ENCODE data around the gene LMO4.

Gene LMO4

DNA sequence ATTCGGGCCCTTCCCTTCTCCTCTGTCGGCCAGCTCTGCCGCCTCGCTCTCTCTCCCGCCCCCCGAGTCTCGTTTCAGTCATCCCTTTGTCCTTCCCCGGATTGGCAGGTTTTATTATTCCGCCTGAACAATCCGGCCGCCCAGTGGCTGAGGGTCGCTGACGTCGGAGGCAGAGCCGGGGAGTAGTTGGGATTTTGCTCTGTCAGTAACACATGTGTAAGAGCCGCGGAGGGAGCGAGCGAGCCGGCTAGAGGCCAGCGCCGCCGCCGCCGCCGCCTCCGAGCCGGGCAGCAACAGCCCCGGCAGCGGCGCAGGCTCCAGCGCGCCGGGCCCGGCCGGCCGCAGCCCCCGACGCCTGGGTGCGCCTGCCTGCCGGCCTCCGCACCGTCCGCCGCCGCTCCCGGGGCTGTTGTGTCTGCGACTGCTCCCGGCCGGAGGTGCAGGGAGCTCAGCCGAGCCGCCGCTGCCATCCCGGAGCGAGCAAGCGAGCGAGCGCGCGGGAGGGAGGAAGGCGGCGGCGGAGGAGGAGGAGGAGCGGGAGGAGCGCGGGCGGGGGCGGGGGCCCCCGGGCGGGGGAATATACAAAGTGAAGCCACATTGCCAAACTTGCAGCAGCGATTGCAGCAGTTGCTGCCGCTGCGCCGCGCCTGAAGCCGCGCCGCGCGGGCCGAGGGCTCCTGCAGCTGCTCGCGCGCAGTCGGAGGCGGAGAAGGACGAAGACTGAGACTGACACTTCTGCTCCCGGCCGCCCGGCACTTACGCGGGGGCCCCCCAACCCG, at the start of gene LMO4:
LMO4 (plus strand) TSS at position 609 of the 779 bp plus-strand sequence. CDS start 3,136 bp downstream, outside the sequence.
- DNase-seq: peak; percentile 91

DNA sequence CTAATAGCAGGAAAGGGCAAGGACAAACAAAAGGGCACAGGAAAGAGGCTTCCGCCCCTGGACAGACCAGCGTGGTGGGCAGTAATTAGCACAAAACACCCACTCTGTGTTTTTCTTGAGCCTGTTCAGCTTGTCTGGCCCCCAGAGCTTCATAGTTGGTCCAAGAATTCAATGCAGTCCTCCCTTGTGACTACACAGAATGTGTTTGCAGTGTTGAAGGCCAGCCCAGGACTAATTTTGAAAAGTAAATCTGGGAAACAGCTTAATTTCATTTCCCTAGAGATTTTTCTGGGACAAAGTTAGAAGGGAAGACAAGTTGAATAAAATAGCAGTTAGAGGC, 49.2 kb upstream of the LMO4 start:
- DNase-seq: no peak

DNA sequence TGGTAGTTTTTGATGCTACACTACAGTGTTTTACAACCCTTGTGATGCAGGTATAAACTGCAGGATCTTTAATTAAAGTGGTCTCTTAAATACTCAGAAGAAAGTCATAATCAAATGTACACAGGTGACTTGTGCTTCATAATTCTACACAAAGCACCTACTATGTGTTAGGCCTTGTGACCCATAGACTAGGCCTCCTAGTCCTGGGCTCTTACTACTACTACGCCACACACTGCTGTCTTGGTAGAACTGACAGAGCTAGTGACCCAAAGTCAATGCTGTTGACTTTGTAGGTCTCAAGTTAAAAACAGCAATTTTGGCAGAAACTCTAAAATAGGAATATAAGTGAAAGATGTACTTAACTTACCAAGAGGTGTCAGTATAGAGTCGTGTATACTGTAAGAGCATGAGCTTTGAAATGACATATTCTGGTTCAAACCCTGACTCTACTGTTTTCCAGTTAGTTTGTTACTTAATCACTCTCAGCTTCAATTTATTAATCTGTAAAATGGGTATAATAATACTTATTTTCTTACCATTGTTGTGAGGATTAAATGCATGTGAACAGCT, 48.6 kb upstream of the LMO4 start:
- no peak for DNase-seq

DNA sequence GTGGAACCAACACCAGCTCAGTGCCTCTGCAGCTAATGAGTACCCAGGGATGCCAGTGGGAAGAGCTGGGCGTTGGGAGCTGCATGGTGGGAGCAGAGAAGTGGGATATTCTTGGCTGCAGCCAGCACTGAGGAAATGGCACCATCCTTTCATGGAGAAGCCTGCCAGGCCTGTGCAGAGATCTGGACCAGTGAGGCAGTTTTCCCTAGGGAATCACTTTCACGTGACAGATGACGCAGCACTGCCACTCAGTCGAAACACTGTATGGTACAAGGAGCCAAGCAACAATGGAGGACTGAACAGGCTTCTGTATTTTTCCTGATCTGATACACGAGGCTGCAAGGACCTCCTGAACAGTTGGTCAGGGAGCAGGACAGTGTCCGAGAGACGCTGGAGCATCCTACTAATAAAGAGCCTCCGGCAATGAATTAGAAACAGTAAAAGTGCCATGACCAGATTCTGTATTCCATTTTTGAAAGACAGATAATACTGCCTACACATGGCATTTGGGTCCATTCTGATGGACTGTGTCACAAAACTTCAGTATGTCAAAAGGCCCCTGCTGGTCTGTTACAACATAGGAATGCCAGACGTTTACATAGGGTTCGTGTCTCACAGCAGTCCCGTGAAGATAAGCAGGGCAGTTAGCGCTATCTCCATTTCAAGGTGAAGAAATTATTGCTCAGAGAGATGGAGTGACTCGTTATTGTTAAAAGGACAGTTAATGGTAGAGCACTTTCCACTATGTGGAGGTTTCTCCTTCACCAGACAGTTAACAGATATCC, 44.0 kb upstream of the LMO4 start:
- DNase-seq: no peak

- no peak for DNase-seq
Measured at GRCh38 chr1:87291107-87291506, 37.6 kb upstream of the LMO4 start.

DNA sequence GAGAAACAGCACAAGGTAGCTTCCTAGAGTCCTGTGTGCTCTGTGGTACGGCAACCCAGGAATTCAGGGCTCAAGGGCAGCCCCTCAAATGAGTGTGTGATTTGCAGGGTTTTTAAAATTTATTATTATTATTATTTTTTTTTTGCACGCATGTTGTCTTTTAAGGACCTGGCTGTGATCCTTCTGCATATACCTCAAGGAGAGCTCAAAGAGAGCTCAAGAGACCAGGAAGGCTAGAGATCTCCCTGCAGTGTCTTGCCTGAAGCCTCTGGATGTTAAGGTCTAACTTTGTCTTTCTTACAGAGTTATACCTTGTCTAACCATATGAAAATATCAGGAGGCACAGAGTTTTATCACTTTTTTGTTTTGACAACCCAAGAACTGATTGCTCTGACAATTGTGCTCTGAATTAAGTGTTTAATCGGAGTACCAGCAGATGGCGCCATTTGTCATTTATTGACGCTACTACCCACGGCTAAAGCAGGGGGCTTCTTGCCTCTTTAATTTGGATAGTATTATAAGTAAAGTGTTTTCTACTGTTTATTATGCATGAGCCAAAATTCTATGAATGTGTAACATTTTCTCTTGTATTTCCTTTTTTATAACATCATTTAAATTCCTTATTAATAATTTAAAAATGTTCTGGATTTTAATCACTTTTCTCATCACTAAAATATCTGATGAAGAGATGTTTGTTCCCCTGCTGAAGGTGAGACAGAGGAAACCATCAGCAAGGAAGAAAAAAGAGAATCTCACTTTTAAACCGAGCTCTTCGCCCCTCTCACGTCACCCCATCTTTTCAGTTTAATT, 35.8 kb upstream of the LMO4 start:
- peak; percentile 70 for DNase-seq

DNA sequence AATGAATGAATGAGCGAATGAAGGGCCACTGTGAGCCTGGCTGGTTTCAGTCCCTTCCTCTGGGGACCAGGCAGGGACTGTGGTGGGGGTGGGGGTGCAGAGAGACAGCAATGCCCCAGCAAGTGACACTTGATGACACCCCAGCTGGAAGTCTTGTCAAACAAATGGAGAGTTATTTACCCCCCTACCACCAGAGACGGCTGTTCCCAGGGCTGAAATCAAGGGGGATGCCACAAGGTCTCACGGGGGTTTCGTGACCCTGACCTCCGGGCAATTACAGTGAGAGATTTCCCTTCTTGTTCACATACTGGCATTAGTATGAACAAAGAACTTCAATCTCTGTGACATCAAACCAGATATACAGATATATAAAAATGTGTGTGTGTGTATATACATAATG, 34.0 kb upstream of the LMO4 start:
- no peak for DNase-seq

GRCh38 chr1:87295445-87296110, 33.1 kb upstream of the LMO4 start:
- DNase-seq: no peak

DNA sequence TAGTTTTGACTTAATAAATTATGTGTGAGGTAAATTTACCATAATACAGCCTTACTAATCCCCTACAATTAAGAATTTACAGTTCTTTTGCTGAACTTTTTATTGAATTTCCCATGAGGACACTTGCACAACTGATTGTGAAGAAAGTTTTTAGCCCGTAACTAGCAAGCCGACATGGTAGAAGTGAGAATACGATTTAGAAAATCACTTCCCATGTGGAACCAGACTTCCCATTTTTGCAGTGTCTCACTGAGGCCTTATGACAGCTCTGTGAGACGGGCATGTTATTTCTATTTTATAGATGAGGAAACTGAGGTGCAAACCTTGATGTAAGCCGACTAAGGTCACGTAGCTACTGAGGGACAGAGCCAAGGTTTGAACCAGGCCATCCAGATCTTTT, 32.5 kb upstream of the LMO4 start:
- no peak for DNase-seq

DNA sequence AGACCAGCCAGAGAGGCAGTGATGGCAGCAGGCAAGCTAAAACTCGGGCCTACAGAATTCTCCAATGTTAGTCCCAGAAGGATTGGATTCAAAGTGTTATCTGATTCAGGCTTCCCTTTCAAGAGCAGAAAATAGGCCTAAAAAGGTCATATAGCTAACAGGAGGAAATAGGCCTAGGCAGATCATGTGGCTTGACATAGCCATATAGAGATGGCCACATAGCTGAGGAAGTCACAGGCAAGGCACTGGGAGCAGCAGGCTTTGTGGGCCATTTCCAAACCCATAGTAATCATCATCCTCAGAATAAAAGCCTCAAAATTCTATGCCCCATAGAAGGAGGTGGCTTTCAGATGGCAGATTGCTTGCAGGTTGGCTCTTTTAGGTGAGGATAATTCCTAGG, 29.0 kb upstream of the LMO4 start:
- DNase-seq: no peak

- no peak for DNase-seq
Measured at GRCh38 chr1:87300628-87301027, 28.1 kb upstream of the LMO4 start.

DNA sequence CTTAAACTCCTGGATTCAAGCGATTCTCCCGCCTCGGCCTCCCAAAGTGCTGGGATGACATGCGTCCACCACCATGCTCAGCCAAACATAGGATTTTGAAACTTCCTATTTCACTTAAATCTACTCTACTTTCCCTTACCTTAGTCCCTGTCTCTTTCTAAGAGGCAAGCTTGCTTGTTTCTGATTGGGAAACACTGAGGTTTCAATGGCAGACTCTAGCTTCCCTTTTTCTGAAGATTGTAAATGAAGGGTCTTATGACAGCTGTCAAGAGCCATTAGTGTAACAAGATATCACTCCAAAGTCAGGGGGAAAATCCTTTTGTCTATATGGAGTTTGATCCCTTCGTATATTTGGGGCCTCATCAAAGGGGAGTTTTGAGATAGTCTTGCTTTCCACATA, 23.5 kb upstream of the LMO4 start:
- no peak for DNase-seq

GRCh38 chr1:87305762-87306161, 22.9 kb upstream of the LMO4 start:
- no peak for DNase-seq

DNA sequence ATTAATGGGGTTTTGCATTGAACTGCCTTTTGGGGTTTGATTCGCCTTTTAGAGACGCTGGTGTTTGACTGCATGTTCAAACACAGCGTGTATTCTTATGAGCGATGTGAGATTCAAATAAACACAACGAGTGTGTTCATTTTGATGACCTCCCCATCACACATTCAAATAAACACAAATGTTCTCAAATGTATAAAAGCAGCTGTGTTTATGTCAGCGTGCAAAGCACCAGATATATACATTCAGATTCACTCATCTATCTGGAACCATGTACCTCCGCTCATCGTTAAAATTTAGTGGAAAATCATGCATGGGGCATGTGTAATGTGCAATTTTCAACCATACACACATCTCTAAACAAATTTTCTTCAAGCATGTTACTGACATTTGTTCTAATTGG, 21.4 kb upstream of the LMO4 start:
- no peak for DNase-seq

DNA sequence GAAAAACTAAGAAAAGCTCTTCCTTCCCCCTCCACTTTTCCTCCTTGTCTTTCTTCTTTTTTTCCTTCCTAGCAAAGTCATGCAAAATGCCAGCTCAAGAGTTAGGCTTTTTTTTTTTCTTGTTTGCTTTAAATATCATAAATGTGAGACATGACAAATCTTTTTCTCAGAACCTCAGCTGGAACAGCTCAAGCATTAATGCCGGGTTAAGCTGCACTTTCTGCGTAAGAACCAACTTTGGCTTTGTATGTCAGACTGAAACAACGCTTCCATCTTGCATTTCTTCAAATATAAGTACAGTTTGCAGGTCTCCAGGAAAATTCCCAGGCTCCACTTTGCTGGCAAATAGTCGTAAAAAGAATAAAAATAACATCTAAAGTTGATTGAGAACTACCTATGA, 20.7 kb upstream of the LMO4 start:
- no peak for DNase-seq

GRCh38 chr1:87314091-87314490, 14.6 kb upstream of the LMO4 start:
- DNase-seq: no peak

- no peak for DNase-seq
Measured at GRCh38 chr1:87318056-87318650, 10.5 kb upstream of the LMO4 start.

GRCh38 chr1:87318806-87319205, 9.9 kb upstream of the LMO4 start:
- DNase-seq: no peak

DNA sequence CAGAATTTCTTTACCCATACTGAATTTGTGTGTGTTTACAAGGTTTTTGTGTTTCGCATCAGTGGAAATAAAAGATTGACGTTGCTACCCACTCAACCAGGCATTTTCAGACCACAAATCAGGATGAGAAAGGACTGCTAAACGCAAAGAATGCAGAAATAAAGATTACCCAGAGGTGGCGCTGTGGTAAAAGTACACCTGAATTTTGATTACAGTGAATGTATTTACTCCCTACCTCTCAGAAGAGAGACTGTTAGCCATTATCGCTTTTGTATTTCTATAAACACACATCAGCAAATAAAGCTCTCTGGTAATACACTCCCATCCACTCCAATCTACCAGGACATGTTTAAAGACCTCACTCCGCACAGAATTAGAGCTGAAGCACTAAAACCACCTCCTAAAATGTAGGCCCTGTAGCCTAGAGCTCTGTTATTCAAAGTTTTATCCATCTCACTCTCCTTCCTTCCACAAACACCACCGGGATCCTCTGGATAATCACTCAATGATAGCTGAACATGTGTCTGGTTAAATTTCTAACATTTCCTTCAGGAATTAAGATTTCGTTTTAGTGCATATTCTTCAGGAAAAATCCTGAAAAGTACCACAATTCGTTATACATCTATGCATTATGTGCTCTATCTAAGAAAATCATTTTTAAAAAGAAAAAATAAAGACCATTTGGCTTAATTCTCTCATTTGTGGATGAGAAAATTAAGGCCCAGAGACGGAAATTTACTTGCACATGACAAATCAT, 2.5 kb upstream of the LMO4 start:
- DNase-seq: peak; percentile 48

DNA sequence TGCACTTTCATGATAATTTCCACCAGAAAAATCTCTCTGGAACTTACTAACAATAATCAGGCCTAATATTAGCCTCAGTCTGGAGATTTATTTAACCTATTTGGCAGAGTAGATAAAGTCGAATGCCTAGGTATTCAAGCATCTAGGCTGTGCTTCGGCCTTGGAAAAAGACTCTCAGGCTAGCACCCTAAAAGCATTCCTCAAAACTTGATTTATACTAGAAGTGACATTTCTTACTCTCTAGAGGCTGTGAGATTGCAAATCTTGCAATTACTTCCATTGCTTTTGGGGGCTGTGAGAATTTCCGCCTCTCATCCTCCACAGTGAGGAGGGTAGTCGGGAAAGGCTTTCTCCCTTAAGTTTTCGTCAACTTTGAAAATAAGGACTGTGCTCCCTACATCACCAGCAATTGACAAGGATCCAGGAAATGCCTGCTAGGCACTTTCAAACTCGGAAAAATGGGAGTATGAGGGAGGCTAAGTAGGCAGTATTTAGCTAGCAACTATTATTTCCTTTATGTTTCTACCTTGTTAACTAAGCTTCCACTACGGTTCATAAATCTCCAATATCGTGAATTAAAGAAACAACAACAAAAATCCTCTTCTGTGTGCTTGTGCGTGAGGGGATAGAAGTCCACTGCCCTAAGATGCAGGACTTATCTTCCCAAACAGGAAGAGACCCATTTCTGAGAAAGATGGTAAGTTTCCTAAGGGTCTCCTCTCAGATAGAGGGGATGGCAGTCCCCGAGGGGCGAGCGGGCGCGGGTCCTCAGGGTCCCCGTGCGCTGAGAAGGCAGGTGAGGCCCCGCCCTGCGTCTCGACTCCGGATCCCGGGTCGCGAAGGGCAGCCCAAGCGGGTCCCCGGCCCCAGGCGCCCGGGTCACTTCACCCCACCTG, 1.1 kb upstream of the LMO4 start:
- DNase-seq: no peak

Measured in NCI-H1105 (cell line).